Left lobe of liver (tissue), 2 donors: ENCODE measurements around the gene CXADR. TPM values are rescaled to one million over a fixed set of nuclear protein-coding genes. Genes with fewer than 3 reads are reported as not detected.
A peak's percentile ranks its signal among the peaks of the same experiment; 100 is the strongest.

Source experiments
- ATAC-seq: fragments of 200-7000 bp; cut with Tn5 transposase; one replicate; pipeline ENCODE4 v1.9.1; 2020; ENCODE audit warnings: mild to moderate bottlenecking, moderate library complexity
- DNase-seq: peaks from one replicate; pipeline ENCODE4 v3.0.0-alpha.2; 2020; ENCODE audit warnings: low spot score
- total RNA-seq: library from RNA; stranded (reverse); gene quantifications from one replicate; pipeline ENCODE4 v1.2.1, GENCODE V29; 2021
- donor health status: DM: no; HTN: no; CAD: no; lungs with moderate emphysema.
- donor health status: DM: no; HTN: yes; CAD: no.

CXADR gene
- total RNA-seq, 1 donor from 2014 or later = 23.4 TPM

DNA sequence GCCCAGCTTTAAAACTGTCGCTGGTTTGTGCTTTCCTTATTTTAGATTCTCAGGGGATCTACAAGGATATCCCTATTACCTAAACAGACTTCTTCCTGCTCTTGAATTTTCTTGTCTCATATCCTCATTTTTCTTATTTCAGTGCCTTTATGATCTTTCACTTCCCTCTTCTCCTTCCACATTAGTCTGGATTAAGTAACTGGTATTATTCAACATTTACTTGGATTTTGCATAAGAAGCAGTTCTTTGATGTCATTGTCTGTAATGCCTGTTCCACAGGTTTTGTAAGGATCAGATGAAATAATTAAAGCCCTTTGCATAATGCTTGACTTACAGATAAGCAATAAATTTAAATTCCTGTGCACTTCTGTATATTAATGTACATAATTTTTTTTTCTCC is 26.5 kb downstream of the CXADR start:
- ATAC-seq = no peak
- DNase-seq = no peak

- ATAC-seq (no peak), DNase-seq (no peak)
These were observed 27.0 kb downstream of the CXADR start for GRCh38 chr21:17539743-17540341.

- DNase-seq (no peak), ATAC-seq (no peak)
These were observed 27.7 kb downstream of the CXADR start for GRCh38 chr21:17540530-17540929.

DNA sequence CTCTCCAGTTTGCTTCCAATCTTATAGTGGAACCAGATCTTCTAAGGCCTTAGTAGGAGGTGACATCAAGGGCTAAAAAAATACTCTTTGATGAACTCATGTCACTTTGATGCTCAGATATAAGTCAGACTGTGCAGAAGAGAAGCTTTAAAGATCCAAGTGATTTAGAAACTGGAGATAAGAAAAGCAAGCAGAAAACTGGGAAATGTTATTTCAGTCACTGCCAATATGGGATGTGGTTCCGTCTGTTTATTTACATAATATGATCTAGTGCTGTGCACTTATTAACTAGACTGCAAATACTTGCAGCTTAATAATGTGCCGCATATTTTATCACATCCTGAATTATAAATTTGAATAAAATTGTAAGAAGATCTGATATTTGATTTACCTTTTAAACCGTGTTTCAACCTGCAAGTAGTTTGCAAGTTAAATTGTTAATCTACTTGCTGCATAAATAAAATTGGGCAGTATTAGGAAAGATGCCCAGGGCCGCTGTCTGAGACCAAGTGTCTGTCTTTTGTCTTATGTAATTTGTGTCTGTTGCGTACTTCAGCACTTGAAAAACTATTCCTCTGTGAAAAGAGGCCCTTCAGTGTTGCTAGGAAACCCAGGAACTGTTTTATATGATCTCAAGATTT is 29.6 kb downstream of the CXADR start:
- ATAC-seq (peak; percentile 84), DNase-seq (no peak)

- ATAC-seq (no peak), DNase-seq (no peak)
These were observed 32.2 kb downstream of the CXADR start for GRCh38 chr21:17545007-17545406.

DNA sequence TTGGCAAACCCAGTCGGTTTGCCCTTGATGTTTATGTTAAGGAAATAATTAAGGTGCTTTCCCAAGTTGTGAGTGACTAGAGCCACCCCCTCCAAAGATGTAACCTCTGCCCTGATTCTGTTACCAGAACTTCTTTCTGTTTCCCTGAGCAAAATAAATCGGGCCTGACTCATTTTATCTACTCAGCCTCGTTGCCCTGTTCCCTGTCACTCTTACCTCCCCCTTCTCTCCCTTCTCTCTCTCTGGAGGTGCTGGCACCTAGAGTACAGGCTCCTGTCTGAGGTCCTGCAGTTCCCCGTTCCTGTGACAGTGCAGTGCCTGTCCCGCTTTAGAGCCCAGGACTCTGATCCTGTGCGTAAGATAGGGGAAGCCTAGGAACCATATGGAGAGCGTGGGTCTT is 35.4 kb downstream of the CXADR start:
- ATAC-seq (no peak), DNase-seq (no peak)

GRCh38 chr21:17550671-17551308 is 37.9 kb downstream of the CXADR start:
- no peak for ATAC-seq
- no peak for DNase-seq

- no peak for ATAC-seq
- DNase-seq = no peak
These were observed 39.6 kb downstream of the CXADR start for GRCh38 chr21:17552410-17552809.

DNA sequence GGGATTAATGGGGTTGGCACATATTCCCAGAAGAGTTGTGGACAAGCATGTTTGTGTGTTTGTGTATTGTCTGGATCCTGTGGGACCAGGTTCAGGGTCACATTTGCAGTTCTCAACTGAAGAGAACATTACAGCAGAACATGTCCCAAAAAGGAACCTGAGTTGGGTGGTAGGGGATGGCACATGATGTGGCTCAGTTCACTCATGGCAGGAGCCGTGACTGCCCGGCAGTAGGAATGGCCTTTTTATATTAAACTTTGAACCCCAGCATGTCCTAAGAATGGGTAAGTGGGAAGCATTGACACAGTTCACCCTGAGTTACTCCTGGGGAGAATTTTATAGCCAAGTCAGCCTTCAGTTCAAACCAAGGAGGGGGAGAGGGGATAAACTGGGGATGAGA is 41.3 kb downstream of the CXADR start:
- ATAC-seq = peak; percentile 56

DNA sequence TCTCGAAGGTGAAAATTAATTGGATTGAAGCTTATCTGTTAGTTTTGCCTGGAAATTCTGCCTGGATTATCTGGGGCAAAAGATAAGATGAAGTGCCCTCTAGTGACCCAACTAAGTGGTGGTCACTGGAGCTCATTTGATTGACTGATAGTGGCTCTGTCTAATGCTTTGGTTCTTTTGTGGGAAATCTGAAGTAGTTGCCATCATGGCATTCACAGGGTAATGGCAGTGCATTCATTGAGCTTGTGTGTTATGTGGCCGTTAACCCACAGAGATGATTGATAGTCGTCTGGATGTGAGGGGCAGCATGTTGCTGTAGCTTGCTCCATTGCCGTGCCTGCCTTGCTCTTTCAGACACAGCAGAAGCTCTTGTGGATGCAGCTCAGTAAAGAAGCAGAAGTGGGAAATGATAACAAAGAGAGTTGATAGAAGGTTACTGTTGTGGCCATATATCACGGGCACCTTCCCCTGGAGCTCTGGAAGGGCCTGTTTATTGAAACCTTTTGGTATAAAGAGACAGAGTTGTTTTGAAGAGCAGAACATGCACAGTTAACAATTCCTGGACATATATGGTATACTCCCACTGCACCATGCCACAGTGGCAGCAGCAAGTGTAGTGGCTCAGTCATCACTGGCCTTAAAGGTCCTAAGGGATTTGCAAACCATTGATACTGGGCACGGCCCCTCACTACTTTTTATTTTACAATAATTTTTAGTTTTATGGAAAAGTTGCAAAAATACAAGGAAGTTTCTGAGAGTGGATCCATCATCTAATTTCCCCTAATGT is 42.0 kb downstream of the CXADR start:
- ATAC-seq (peak; percentile 77), DNase-seq (no peak)

More for the DNA sequence above, 41.3 kb downstream of the CXADR start:
- no peak for DNase-seq

DNA sequence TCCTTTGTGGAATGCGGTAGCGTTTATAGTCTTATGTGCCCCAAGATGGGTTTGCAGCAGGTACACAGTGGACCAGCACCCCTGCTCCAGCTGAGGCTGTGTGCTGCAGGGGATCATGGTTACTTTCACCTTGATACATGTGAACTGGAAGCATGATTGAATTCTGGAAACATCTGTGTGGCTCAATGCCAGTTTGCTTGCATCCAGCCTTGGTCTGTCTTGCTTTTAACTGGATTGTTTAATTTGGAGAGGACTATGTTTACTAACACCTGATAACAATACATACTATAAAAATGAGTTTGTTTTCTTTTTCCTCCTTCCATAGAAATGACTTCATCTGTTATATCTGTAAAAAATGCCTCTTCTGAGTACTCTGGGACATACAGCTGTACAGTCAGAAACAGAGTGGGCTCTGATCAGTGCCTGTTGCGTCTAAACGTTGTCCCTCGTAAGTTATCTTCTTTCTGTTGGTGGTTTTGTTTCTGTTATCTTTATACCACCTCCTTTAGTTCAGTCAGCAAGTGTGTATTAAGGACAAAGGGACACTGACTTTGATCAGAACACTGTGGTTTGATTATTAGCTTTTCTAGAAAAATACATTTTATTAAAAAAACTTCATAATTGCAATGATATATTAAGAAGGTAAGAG is 47.7 kb downstream of the CXADR start:
- ATAC-seq (no peak), DNase-seq (no peak)

DNA sequence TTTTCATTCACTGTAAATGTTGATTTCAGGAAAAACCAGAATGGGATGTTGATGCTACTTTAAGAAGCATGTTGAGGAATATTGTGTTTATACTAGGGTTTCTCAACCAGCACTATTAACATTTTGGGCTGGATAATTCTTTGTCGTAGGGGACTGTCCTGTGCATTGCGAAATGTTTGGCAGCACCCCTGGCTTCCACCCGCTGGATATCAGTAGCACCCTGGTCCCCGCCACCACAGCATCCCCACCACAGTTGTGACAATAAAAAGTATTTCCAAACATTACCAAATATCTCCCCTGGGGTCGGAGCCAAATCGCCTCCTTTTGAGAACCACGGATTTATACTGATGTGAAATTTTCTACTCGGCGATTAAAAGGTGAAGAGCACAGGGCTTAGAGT is 57.9 kb downstream of the CXADR start:
- no peak for DNase-seq
- ATAC-seq = peak; percentile 73

DNA sequence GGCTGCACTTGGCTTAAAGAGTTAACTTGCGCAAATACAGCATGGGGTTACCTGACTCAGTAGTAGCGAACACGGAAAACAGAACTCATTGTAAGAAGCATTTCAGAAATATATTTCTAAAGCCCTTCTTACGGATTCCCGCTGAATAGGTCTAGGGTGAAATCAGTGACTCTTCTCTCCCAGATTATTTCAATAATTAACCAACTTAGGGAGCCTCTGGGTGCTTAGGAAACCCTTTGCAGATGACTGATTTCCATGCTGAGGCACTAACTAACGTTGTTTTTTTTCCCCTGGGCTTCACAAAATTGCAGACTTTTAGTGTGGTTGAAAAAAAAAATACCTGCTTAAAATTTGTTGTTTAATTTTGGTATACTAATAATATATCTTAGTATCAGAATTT is 59.6 kb downstream of the CXADR start:
- DNase-seq = no peak
- no peak for ATAC-seq

- no peak for ATAC-seq
- no peak for DNase-seq
These were observed 62.2 kb downstream of the CXADR start for GRCh38 chr21:17575076-17575475.

DNA sequence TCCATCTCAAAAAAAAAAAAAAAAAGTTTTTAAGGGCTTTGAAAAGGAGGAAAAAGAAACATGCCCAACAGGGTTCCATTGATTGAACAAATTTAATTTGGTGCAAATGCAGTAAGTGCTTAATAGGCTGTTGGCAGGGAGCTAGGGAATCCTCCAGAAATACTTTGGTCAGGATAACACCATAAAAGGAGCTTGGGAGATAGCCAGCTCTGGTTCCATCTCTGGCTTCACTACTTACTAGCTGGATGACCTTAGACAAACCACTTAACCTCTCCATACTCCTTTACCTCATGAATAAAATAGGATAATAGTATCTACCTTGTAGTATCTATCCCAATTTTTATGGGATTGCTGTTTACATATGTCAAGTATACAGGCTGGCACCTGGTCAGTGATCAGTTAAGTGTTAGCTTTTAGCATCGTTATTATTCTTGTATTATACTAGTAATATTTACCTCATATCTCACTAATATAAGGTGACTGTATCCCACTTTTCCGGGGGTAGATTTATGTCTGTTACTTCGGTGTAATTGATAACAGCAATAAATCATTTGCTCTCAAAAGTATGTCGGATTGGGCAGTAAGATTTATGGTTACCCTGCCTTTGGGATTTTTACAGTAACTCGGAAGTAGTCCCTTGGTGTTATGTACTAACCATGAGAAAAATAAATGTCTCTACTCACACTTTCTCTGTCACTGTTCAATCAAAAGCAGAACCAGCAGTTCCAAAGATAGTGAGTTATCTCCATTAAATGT is 63.4 kb downstream of the CXADR start:
- DNase-seq = no peak

GRCh38 chr21:17577701-17578100 is 64.9 kb downstream of the CXADR start:
- ATAC-seq = no peak
- no peak for DNase-seq

More for the DNA sequence above, 63.4 kb downstream of the CXADR start:
- peak; percentile 70 for ATAC-seq

GRCh38 chr21:17578162-17578561 is 65.3 kb downstream of the CXADR start:
- DNase-seq (no peak), ATAC-seq (no peak)

- ATAC-seq = no peak
- DNase-seq = no peak
These were observed 66.0 kb downstream of the CXADR start for GRCh38 chr21:17578876-17579275.

- ATAC-seq (no peak), DNase-seq (no peak)
These were observed 67.5 kb downstream of the CXADR start for GRCh38 chr21:17580319-17580718.

GRCh38 chr21:17583898-17584297 is 71.1 kb downstream of the CXADR start:
- DNase-seq (no peak), ATAC-seq (no peak)
